NCI-H526 (cell line): ENCODE measurements around the gene CRY2.

ENCODE experiments used
- DNase-seq, 2 experiments: peaks; one replicate each; lab custom pipeline; 2025; lab: John Stamatoyannopoulos, UW

Gene CRY2

DNA sequence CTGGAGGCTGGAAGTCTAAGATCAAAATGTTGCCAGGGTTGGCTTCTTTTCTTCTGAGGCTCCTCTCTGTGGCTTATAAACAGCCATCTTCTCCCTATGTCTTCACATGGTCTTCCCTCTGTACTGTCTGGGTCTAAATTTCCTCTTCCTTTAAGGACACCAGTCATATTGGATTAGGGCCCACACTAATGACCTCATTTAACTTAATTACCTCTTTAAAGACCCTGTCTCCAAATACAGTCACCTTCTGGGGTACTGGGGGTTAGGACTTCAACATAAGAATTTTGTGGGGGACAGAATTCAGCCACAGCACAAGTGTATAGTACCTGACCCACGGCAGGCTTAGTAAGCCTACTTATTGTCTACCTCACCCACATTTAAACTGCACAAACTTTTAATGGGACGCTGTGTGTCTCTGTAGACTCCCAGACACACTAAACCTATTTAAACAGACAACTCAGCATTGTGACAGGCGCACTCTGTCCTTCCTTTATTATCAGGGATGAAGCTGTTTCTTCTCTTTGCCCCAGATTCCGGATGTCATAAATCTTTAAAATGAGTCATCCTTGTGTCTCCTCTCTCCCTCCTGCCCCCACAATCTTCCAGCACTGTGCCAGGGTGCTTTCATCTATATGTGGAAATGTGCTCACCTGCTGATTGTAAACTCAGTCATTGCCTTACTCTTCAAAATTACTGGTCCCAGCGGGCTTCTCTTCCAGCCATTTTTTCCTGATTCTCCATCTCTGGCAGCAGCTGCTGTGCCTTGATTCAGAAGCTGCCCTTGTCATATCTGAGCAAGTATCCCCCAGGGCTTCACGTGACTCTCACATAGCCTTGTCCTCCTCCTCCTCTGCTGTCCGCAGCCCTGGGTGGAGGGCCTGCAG is 32.8 kb downstream of the CRY2 start:
- DNase-seq: no peak

- no peak for DNase-seq
Observed at GRCh38 chr11:45880772-45881570, 33.7 kb downstream of the CRY2 start.

GRCh38 chr11:45881708-45882368 is 34.6 kb downstream of the CRY2 start:
- no peak for DNase-seq

GRCh38 chr11:45884596-45885185 is 37.4 kb downstream of the CRY2 start:
- DNase-seq: no peak

GRCh38 chr11:45885274-45885920 is 38.1 kb downstream of the CRY2 start, which contains the start of gene MAPK8IP1:
Gene MAPK8IP1, plus strand, starts transcription at chr11:45885651. Its CDS starts 170 bp downstream, at chr11:45885821.
- DNase-seq: peak; percentile 30 to 94

- DNase-seq: peak; percentile 37 to 79
Observed at GRCh38 chr11:45885921-45886721, 38.8 kb downstream of the CRY2 start.

GRCh38 chr11:45886816-45887520 is 39.7 kb downstream of the CRY2 start:
- DNase-seq: no peak

GRCh38 chr11:45887587-45887986 is 40.3 kb downstream of the CRY2 start:
- no peak for DNase-seq

- no peak for DNase-seq
Observed at GRCh38 chr11:45889555-45889954, 42.3 kb downstream of the CRY2 start.

GRCh38 chr11:45889966-45890365 is 42.7 kb downstream of the CRY2 start:
- no peak for DNase-seq

DNA sequence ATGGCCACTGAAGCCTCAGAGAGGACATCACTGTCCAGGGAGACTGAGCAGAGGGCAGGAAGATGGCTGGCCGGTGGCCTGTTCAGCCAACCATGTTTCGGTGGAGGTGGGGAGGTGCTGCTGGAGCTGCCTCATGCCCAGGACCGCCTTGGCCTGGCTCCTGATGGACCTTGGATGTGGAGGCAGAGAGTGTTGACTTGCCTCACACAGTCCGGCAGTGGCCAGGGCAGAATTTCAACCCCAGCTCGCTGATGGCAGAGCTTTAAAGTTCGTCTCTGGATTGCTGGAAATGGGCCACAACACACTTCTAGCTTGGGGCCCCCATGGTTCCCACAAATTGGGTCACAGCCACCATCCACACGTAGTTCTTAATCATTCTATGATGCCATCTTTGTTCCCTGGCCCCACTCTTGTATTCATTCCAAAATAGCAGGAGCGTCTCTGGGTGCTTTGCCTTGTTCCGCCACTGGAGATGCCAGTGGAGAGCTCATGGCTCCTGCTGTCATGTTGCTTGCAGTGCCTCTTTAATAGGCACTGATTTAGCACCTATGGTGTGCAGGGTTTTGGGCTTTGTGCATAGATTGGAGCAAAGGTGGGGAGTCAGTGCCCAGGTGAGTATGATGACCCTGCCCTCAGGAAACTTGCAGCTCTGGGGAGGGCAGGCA is 43.7 kb downstream of the CRY2 start:
- no peak for DNase-seq

- DNase-seq: no peak
Observed at GRCh38 chr11:45892856-45893255, 45.6 kb downstream of the CRY2 start.

DNA sequence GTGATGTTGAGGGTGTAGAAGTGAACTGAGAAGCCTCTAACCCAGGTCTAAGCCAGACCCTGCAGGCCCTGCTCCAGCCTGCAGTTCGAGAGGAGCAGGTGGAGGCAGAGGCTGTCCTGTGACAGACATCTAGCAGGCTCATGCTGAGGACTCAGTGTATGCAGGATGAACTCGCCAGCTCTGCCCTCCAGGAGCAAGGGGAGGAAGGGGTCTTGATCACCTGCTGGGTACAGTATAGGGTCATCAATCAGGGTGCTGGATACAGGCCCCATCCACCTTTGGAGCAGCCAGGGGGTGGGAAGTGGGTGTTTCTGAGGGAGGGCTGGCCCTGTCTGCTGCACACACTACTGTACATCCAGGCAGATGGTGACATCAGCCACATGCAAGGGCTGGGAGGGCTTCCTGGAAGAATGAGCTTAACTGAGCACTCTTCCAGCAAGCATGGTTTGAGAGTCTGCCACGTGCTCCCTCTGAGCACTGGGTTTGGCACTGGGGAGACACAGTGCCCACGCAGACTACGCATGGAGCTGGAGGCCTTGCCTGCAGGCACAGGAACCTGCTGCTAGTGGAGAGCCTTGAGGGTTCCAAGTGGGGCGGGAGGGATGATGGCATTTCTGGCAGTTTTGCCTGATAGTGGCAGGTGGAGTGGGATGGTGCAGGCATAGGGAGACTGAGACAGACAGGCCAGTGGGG is 47.4 kb downstream of the CRY2 start:
- no peak for DNase-seq

- no peak for DNase-seq
Observed at GRCh38 chr11:45895553-45896259, 48.4 kb downstream of the CRY2 start.

DNA sequence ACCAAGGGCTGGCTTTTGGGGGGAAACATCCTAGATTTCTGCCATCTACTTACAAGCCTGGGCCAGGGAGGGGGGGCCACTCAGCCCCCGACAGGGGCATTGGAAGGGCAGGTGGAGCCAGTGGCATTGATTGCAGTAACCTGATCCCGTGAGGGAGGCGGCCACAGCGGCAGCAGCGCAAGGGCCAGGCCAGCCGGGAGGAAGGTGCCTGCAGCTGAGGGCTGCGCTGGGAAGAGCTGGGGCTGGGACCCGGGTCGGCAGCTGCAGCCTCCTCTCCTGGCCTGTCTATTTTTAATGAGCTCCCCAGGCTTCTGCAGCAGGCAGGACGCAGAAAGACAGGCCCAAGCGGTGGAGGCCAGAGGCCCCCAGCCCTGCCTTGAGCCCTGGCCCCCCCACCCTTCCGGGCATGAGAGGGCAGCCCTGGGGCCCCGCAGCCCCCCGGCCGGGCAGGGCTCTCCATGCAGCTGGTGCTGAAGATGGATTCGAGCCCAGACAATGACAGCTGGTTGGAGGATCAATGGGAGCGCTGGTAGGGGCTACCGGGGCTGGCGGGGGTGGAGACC is 49.2 kb downstream of the CRY2 start:
- DNase-seq: peak; percentile 69 to 93

- no peak for DNase-seq
Observed at GRCh38 chr11:45897556-45897955, 50.3 kb downstream of the CRY2 start.

DNA sequence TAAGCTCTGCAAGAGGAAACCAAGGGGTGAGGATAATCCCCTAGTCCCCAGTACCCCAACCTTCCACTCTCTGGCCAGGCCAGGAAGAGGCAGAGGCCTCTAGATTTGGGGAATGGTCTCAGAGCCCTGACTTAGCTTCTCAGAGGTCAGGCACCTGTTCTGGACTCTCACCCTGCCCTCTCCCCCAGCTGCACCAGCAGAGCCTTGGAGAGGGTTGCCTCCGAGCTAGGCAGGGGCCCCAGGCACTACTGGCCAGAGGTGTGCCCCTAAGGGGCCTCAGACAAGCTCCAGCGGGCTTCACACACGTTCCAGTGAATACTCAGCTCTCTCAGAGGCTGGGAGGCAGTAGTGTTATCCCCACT is 51.8 kb downstream of the CRY2 start:
- no peak for DNase-seq
